Spleen (tissue), 11 donors: ENCODE measurements around the gene GNPDA2. TPM values are rescaled to one million over a fixed set of nuclear protein-coding genes. Genes with fewer than 3 reads are reported as not detected.

Experiments
- DNase-seq: peaks from one replicate; pipeline ENCODE4 v3.0.0-alpha.2; 2020
- H3K27ac ChIP-seq, 8 donors: fragments of 200-600 bp; sonication (generic) in 7 of 8; 1 replicate in 4 of 8; 2 replicates in 4 of 8; pipeline versions ENCODE4 v1.5.0 to v1.8.0; 2016 to 2021; ENCODE audit warnings: inconsistent platforms in 4 of 8, mild to moderate bottlenecking in 4 of 8, moderate library complexity in 1 of 8
- H3K27me3 ChIP-seq, 7 donors: fragments of 200-600 bp; sonication (generic) in 6 of 7; replicated peaks in 1 of 7; 1 replicate in 4 of 7; 2 replicates in 3 of 7; pipeline versions ENCODE4 v1.5.0 to v1.8.0; 2016 to 2021; ENCODE audit warnings: inconsistent platforms in 3 of 7, mild to moderate bottlenecking in 1 of 7
- H3K36me3 ChIP-seq, 6 donors: fragments of 200-600 bp; sonication (generic) in 5 of 6; 1 replicate in 4 of 6; 2 replicates in 2 of 6; pipeline versions ENCODE4 v1.5.0 to v1.8.0; 2016 to 2021; ENCODE audit warnings: inconsistent platforms in 2 of 6
- H3K4me1 ChIP-seq, 6 donors: fragments of 200-600 bp; sonication (generic) in 5 of 6; 1 replicate in 3 of 6; 2 replicates in 3 of 6; pipeline versions ENCODE4 v1.5.0 to v1.8.0; 2016 to 2021; ENCODE audit warnings: inconsistent platforms in 3 of 6
- H3K4me3 ChIP-seq, 8 donors: fragments of 200-600 bp; sonication (generic) in 7 of 8; 1 replicate in 4 of 8; 2 replicates in 4 of 8; pipeline versions ENCODE4 v1.5.0 to v1.8.0; 2016 to 2021; ENCODE audit warnings: inconsistent platforms in 4 of 8, mild to moderate bottlenecking in 4 of 8, moderate library complexity in 2 of 8
- H3K9me3 ChIP-seq, 8 donors: fragments of 200-600 bp; sonication (generic) in 7 of 8; 1 replicate in 4 of 8; 2 replicates in 4 of 8; pipeline versions ENCODE4 v1.5.0 to v1.8.0; 2016 to 2021; ENCODE audit warnings: inconsistent platforms in 4 of 8
- POLR2A ChIP-seq, 3 donors: fragments of 450-650 bp; IDR thresholded peaks; one replicate each; pipeline ENCODE4 v1.5.1; 2017; ENCODE audit warnings: antibody characterized with exemption in 3 of 3, mild to moderate bottlenecking in 1 of 3
- POLR2AphosphoS5 ChIP-seq, 3 donors: sonication (generic); formaldehyde crosslinking; IDR thresholded peaks; one replicate each; pipeline ENCODE4 v1.5.1; 2017; ENCODE audit warnings: antibody characterized with exemption in 3 of 3
- WGBS, 5 donors: extraction: QIAGEN DNeasy Blood & Tissue Kit in 3 of 5; methylation state at CpG; one replicate each; pipeline versions ENCODE4 v1.1.5 to v1.1.7; 2013 to 2018; 5-methylcytosine and 5-hydroxymethylcytosine counted together
- intact Hi-C: fragments of 100-400 bp; cut with DNase I; formaldehyde crosslinking; loops from one replicate; pipeline ENCODE4 v1.15.0; 2023; ENCODE audit warnings: low total_unique reads
- polyA plus RNA-seq, 3 donors: library from polyadenylated mRNA; stranded (reverse); fragments of 200-250 nt; gene quantifications; one replicate each; pipeline ENCODE4 v1.2.1, GENCODE V29; 2013
- total RNA-seq, 7 donors: library from RNA; depleted of rRNA in 3 of 7; stranded (reverse); fragments of >200 nt in 3 of 7; fragmentation: NEBNext Ultra II Directional in 4 of 7; extraction: Animal tissue kit (Norgen Biotek cat#: 25700) in 4 of 7; gene quantifications; one replicate each; pipeline versions ENCODE4 v1.1.0 to v1.2.1, GENCODE V29; 2016 to 2021
- TF ChIP-seq, protein P1 (sequence below), 11 experiments: fragments of 200-600 bp in 7 of 11; fragments of 450-650 bp in 4 of 11; sonication (generic) in 4 of 11; IDR thresholded peaks in 8 of 11; conservative IDR thresholded peaks in 3 of 11; 1 replicate in 7 of 11; 2 replicates in 4 of 11; pipeline versions ENCODE4 v1.4.0 to v1.8.0; 2016 to 2021; ENCODE audit warnings: antibody characterized with exemption in 11 of 11, inconsistent platforms in 4 of 11, mild to moderate bottlenecking in 1 of 11
- donor health status: healthy with polysubstance abuse.
- donor health status: DM: no; HTN: no; CAD: no; lungs with moderate emphysema.
- donor health status: DM: no; HTN: no; CAD: no.
- donor health status: Bipolar disorder and iron deficiency.
- donor health status: healthy.
- donor health status: DM: no; HTN: no; CAD: no.
- donor health status: DM: yes; HTN: yes; CAD: no.

Gene GNPDA2
- total and polyA plus RNA-seq, 10 donors, result 10.2 to 18.8 (median 13.7) TPM

DNA sequence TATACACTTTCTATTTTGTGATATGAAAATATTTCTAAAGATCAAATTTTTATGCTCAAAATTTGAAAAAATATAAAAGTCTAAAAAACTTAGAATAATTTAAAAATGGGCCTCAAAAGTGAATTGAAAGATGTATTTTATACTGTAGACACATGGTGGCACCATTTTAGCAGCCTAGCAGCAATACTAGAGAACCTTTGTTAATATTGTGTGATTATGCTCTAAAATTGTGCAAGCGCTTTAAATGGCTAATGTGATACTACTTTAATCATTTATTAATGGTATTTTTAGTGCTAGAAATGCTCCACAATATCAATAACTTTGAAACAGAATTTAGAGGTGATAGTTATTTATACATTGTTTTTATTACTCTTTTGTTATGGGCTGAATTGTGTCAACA, 51.9 kb downstream of the GNPDA2 start:
- no peak for TF ChIP-seq POLR2A (IDR thresholded peaks at IDR 0.05)
- TF ChIP-seq, protein P1, sequence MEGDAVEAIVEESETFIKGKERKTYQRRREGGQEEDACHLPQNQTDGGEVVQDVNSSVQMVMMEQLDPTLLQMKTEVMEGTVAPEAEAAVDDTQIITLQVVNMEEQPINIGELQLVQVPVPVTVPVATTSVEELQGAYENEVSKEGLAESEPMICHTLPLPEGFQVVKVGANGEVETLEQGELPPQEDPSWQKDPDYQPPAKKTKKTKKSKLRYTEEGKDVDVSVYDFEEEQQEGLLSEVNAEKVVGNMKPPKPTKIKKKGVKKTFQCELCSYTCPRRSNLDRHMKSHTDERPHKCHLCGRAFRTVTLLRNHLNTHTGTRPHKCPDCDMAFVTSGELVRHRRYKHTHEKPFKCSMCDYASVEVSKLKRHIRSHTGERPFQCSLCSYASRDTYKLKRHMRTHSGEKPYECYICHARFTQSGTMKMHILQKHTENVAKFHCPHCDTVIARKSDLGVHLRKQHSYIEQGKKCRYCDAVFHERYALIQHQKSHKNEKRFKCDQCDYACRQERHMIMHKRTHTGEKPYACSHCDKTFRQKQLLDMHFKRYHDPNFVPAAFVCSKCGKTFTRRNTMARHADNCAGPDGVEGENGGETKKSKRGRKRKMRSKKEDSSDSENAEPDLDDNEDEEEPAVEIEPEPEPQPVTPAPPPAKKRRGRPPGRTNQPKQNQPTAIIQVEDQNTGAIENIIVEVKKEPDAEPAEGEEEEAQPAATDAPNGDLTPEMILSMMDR (IDR thresholded peaks at IDR 0.05 in 8 of 11, conservative IDR thresholded peaks at IDR 0.05 in 3 of 11), result no peak
- no peak for TF ChIP-seq POLR2AphosphoS5 (IDR thresholded peaks at IDR 0.05)
- no peak overlapping the region for H3K4me3 ChIP-seq
- WGBS, 5 donors, result 78 to 94% (median 85%) methylated on average over 1 of the region's 1 CpG
- intact Hi-C loops, result no loop called here
- no peaks in the 10 kb centered on the region for H3K9me3 ChIP-seq
- H3K36me3 ChIP-seq, result no peaks in the 10 kb centered on the region
- DNase-seq, result no peak
- no peak overlapping the region for H3K27ac ChIP-seq
- peaks cover 5 to 18% (median 13%) of the 10 kb centered on the region in 6 donors for H3K4me1 ChIP-seq
- no peaks in the 10 kb centered on the region for H3K27me3 ChIP-seq

DNA sequence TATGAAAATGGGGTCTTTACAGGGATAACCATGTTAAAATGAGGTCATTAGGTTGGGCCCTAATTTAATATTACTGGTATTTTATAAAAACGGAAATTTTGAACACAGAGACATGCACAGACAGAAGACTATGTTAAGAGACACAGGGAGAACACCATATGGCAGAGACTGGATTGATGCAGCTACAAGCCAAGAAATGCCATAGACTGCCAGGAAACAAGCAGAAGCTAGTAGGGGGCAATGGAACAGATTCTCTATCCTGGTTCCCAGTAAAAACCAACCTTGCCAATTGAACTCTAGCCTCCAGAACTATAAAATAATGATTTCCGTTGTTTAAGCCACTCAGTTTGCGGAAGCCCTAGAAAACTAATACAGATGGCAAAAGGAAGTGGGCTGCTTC, 54.7 kb downstream of the GNPDA2 start:
- no peak for TF ChIP-seq POLR2A (IDR thresholded peaks at IDR 0.05)
- TF ChIP-seq, protein P1 (IDR thresholded peaks at IDR 0.05 in 8 of 11, conservative IDR thresholded peaks at IDR 0.05 in 3 of 11), result no peak
- no peak for TF ChIP-seq POLR2AphosphoS5 (IDR thresholded peaks at IDR 0.05)
- Histone ChIP-seq H3K36me3 (no peaks in the 10 kb centered on the region), H3K9me3 (no peaks in the 10 kb centered on the region), H3K27me3 (peaks cover 0 to 4% (median 0%) of the 10 kb centered on the region in 7 donors), H3K27ac (no peak overlapping the region), H3K4me3 (no peak overlapping the region), H3K4me1 (no peaks in the 10 kb centered on the region)
- 86 to 91% (median 90%) methylated on average over 3 of the region's 3 CpGs for WGBS, 5 donors
- DNase-seq, result no peak
- intact Hi-C loops, result no loop called here

DNA sequence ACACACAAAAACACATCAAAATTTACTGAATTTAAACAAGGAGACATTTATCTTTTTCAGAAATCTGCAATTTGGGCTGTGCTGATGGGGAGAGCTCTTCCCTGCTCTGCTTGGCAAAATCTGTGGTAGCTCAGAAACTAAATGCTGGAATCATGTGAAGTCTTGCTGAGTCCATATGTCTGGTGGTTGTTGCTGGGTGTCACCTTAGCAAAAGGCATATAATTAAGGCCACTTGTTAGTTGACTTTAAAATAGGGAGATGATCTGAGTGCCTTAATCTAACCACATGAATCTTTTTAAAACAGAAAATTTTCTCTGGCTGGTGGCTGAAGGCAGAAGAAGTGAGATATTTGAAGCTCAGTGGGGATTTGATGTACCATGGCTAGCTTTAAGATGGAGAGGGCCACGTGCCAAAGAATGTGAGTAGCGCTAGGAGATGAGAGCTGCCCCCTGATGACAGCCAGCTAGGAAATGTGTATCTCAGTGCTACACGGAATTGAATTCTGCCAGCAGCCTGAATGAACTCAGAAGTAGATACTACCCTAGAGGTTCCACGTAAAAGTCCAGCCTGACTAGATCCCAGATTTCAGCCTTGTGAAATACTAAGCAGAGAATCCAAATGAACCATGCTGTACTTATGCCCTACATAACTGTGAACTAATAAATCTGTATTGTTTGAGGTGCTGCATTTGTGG, 55.7 kb downstream of the GNPDA2 start:
- intact Hi-C loops, result no loop called here
- Histone ChIP-seq H3K9me3 (no peaks in the 10 kb centered on the region), H3K4me3 (no peak overlapping the region), H3K27ac (no peak overlapping the region), H3K36me3 (no peaks in the 10 kb centered on the region), H3K4me1 (no peaks in the 10 kb centered on the region), H3K27me3 (peaks cover 0 to 4% (median 0%) of the 10 kb centered on the region in 7 donors)
- 74 to 83% (median 75%) methylated on average over 4 of the region's 4 CpGs for WGBS, 5 donors
- no peak for DNase-seq
- TF ChIP-seq, protein P1 (IDR thresholded peaks at IDR 0.05 in 8 of 11, conservative IDR thresholded peaks at IDR 0.05 in 3 of 11), result no peak
- TF ChIP-seq POLR2AphosphoS5 (IDR thresholded peaks at IDR 0.05) (no peak), POLR2A (IDR thresholded peaks at IDR 0.05) (no peak)

GRCh38 chr4:44668526-44668925, 57.8 kb downstream of the GNPDA2 start:
- 32 to 78% (median 63%) methylated on average over 2 of the region's 2 CpGs for whole genome bisulfite sequencing, 5 donors
- H3K4me3 ChIP-seq, result no peak overlapping the region
- H3K27me3 ChIP-seq, result peaks cover 0 to 4% (median 0%) of the 10 kb centered on the region in 7 donors
- H3K27ac ChIP-seq, result no peak overlapping the region
- intact Hi-C loops, result no loop called here
- no peaks in the 10 kb centered on the region for H3K9me3 ChIP-seq
- H3K36me3 ChIP-seq, result no peaks in the 10 kb centered on the region
- TF ChIP-seq POLR2A (IDR thresholded peaks at IDR 0.05) (no peak), POLR2AphosphoS5 (IDR thresholded peaks at IDR 0.05) (no peak)
- TF ChIP-seq, protein P1 (IDR thresholded peaks at IDR 0.05 in 8 of 11, conservative IDR thresholded peaks at IDR 0.05 in 3 of 11), result no peak
- DNase-seq, result no peak
- H3K4me1 ChIP-seq, result no peaks in the 10 kb centered on the region
